Vagina (tissue), 2 donors: ENCODE results near the gene AK4.

ENCODE experiments used
- CTCF ChIP-seq, 3 experiments: fragments of 450-650 bp in 2 of 3; fragments of 200-600 bp in 1 of 3; sonication (generic) in 1 of 3; IDR thresholded peaks; one replicate each; pipeline ENCODE4 v1.5.1; 2017 to 2019; ENCODE audit warnings: antibody characterized with exemption in 3 of 3, mild to moderate bottlenecking in 2 of 3, moderate library complexity in 2 of 3
- POLR2A ChIP-seq, 2 donors: fragments of 450-650 bp; IDR thresholded peaks; one replicate each; pipeline ENCODE4 v1.6.1; 2017; ENCODE audit warnings: antibody characterized with exemption in 2 of 2, mild to moderate bottlenecking in 2 of 2, moderate library complexity in 2 of 2

GRCh38 chr1:65167586-65168242 lies 19.7 kb downstream of the AK4 start:
- TF ChIP-seq CTCF (IDR thresholded peaks at IDR 0.05): no peak
- no peak for TF ChIP-seq POLR2A (IDR thresholded peaks at IDR 0.05)
